Endothelial cell of umbilical vein (primary cell): ENCODE data around the gene EPN3. TPM values are rescaled to one million over a fixed set of nuclear protein-coding genes. Genes with fewer than 3 reads are reported as not detected.

Experiments used
- BruUV-seq: library from RNA; stranded (reverse); fragments of 400-500 nt; replicated peaks from 2 replicates; lab custom pipeline; 2021; lab: Mats Ljungman, UMichigan
- CTCF ChIA-PET: fragments of 300-600, 350-600 bp; sonication (Branson Sonifier 250); formaldehyde crosslinking; loops from one replicate; lab custom pipeline; 2021; ENCODE audit warnings: antibody characterized with exemption, inconsistent platforms; lab: Charles Lee
- POLR2A ChIA-PET: fragments of 300-600, 350-600 bp; sonication (Branson Sonifier 250); formaldehyde crosslinking; loops from one replicate; lab custom pipeline; 2021; ENCODE audit warnings: antibody characterized with exemption, inconsistent platforms; lab: Charles Lee
- DNase-seq: peaks from one replicate; pipeline ENCODE4 v3.0.0-alpha.2; 2011; ENCODE audit warnings: low read depth, low spot score
- FAIRE-seq: peaks from 2 replicates; lab custom pipeline; 2011; peaks lifted over from hg19 to GRCh38; lab: Jason Lieb, UNC
- H2AFZ ChIP-seq: 2 replicates; pipeline ENCODE4 v1.6.0; 2012; ENCODE audit warnings: low read depth, low read length, control low read depth, inconsistent platforms
- H3K27ac ChIP-seq: 2 replicates; pipeline ENCODE4 v1.5.1; 2011; ENCODE audit warnings: low read depth, mild to moderate bottlenecking, control low read depth, low read length, moderate library complexity; ENCODE audit not compliant: insufficient read depth
- H3K27me3 ChIP-seq, 2 experiments: 2 replicates each; pipeline versions ENCODE4 v1.6.0 to v1.6.1; 2011; ENCODE audit warnings: low read length in 2 of 2, mixed read lengths in 1 of 2; ENCODE audit not compliant: control insufficient read depth in 2 of 2, insufficient read depth in 2 of 2
- H3K36me3 ChIP-seq, 2 experiments: 2 replicates in 1 of 2; 3 replicates in 1 of 2; pipeline ENCODE4 v1.5.1; 2011; ENCODE audit warnings: low read length in 2 of 2, mild to moderate bottlenecking in 1 of 2, moderate library complexity in 1 of 2; ENCODE audit not compliant: control insufficient read depth in 2 of 2, insufficient read depth in 2 of 2; ENCODE audit errors: extremely low read depth in 1 of 2
- H3K4me1 ChIP-seq: 3 replicates; pipeline ENCODE4 v1.5.1; 2011; ENCODE audit warnings: mild to moderate bottlenecking, low read length; ENCODE audit not compliant: control insufficient read depth, insufficient read depth; ENCODE audit errors: extremely low read depth
- H3K4me2 ChIP-seq: 2 replicates; pipeline ENCODE4 v1.6.1; 2011; ENCODE audit warnings: low read length, control low read depth, mixed read lengths; ENCODE audit not compliant: insufficient read depth
- H3K4me3 ChIP-seq, 3 experiments: fragments of 200-600 bp in 1 of 3; sonication (generic), shearing (Covaris generic) in 1 of 3; replicated peaks in 1 of 3; 2 replicates each; pipeline ENCODE4 v1.5.1; 2011 to 2016; ENCODE audit warnings: control low read depth in 3 of 3, low read length in 3 of 3, mild to moderate bottlenecking in 2 of 3, inconsistent platforms in 1 of 3, low read depth in 1 of 3, moderate library complexity in 1 of 3; ENCODE audit not compliant: insufficient read depth in 1 of 3
- H3K79me2 ChIP-seq: 2 replicates; pipeline ENCODE4 v1.6.0; 2012; ENCODE audit warnings: low read length, inconsistent platforms; ENCODE audit not compliant: control insufficient read depth, insufficient read depth
- H3K9ac ChIP-seq: replicated peaks from 2 replicates; pipeline ENCODE3; 2011; ENCODE audit warnings: low read length, control low read depth; ENCODE audit not compliant: insufficient read depth; ENCODE audit errors: extremely low read depth
- H3K9me1 ChIP-seq: replicated peaks from 3 replicates; pipeline ENCODE4 v1.6.0; 2011; ENCODE audit warnings: mild to moderate bottlenecking, low read length; ENCODE audit not compliant: control insufficient read depth, insufficient read depth; ENCODE audit errors: extremely low read depth
- H3K9me3 ChIP-seq: replicated peaks from 2 replicates; pipeline ENCODE4 v1.5.1; 2012; ENCODE audit warnings: low read length, inconsistent platforms; ENCODE audit not compliant: control insufficient read depth, insufficient read depth
- H4K20me1 ChIP-seq: replicated peaks from 2 replicates; pipeline ENCODE3; 2011; ENCODE audit warnings: mild to moderate bottlenecking, low read length; ENCODE audit not compliant: control insufficient read depth, insufficient read depth; ENCODE audit errors: extremely low read depth
- EZH2 ChIP-seq: IDR thresholded peaks from 2 replicates; pipeline ENCODE4 v1.6.1; 2012; ENCODE audit warnings: borderline replicate concordance, low read depth, mild to moderate bottlenecking, moderate library complexity, low read length, inconsistent platforms; ENCODE audit not compliant: severe bottlenecking
- JUN ChIP-seq: IDR thresholded peaks from 2 replicates; pipeline ENCODE4 v1.6.1; 2011; ENCODE audit warnings: borderline replicate concordance, low read depth; ENCODE audit not compliant: insufficient read length, insufficient read depth
- MYC ChIP-seq: IDR thresholded peaks from one replicate; pipeline ENCODE4 v1.6.1; 2011; ENCODE audit warnings: mild to moderate bottlenecking, low read depth, low read length
- POLR2A ChIP-seq: IDR thresholded peaks from 2 replicates; pipeline ENCODE4 v1.6.1; 2012; ENCODE audit warnings: low read depth, mild to moderate bottlenecking, control low read depth, low read length
- POLR2AphosphoS5 ChIP-seq: IDR thresholded peaks from 2 replicates; pipeline ENCODE4 v1.6.1; 2012; ENCODE audit warnings: low read depth, mild to moderate bottlenecking, control low read depth, low read length, moderate library complexity; ENCODE audit not compliant: insufficient read depth
- dilution Hi-C: fragments of 300-500 bp; cut with MboI; formaldehyde crosslinking; loops from one replicate; pipeline ENCODE4 v1.15.0; 2019; ENCODE audit warnings: low sequenced_read_pairs; ENCODE audit not compliant: extremely low pct_ligation_motif_present
- intact Hi-C: fragments of 100-400 bp; cut with micrococcal nuclease; formaldehyde crosslinking; loops from one replicate; pipeline ENCODE4 v1.10.0; 2022
- polyA plus RNA-seq, 4 experiments: library from polyadenylated mRNA; depleted of rRNA in 3 of 4; stranded (reverse) in 3 of 4; unstranded in 1 of 4; fragments of >200 nt; gene quantifications; 2 replicates each; pipeline versions ENCODE4 v1.2.1 to v1.2.3, GENCODE V29; 2011 to 2012; ENCODE audit warnings: missing spikeins in 1 of 4
- total RNA-seq: library from RNA; stranded (reverse); gene quantifications from 2 replicates; pipeline ENCODE4 v1.2.3, GENCODE V29; 2021
- TF ChIP-seq, protein P1 (sequence below): IDR thresholded peaks from 2 replicates; pipeline ENCODE4 v1.6.1; 2011; ENCODE audit not compliant: insufficient read depth, insufficient read length

Gene EPN3
- total and polyA plus RNA-seq, 2 donors (not counting 3 experiments of a cell fraction or from before 2014, with no cell fraction given), result not detected

DNA sequence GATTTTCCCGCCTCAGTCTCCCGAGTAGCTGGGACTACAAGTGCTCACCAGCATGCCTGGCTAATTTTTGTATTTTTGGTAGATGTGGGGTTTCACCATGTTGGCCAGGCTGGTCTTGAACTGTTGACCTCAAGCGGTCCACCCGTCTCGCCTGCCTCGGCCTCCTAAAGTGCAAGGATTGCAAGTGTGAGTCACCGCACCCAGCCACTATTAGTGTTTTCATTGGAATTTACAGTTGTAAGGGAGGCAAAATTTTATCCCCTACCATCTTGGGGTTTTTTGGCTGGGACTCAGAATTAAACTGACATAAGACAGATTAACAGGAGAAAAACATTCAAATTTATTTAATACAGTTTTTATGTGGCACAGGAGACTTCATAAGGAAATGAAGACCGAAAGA lies 36.6 kb upstream of the EPN3 start:
- dilution Hi-C loops, result no loop called here

GRCh38 chr17:50498021-50498874 lies 34.3 kb upstream of the EPN3 start:
- Histone ChIP-seq H3K36me3 (no peaks in the 10 kb centered on the region), H3K27me3 (peaks cover 0 to 2% of the 10 kb centered on the region in 2 experiments), H3K4me2 (no peak overlapping the region), H3K4me3 (no peak overlapping the region), H3K9ac (no peak overlapping the region), H3K9me3 (no peaks in the 10 kb centered on the region), H3K27ac (no peak overlapping the region), H3K9me1 (no peaks in the 10 kb centered on the region), H2AFZ (no peak overlapping the region), H3K4me1 (no peaks in the 10 kb centered on the region), H4K20me1 (no peaks in the 10 kb centered on the region), H3K79me2 (no peaks in the 10 kb centered on the region)
- intact Hi-C loops, result no loop called here
- FAIRE-seq (no peak), DNase-seq (no peak)
- BruUV-seq, result no TSS peak
- CTCF ChIA-PET, result interaction anchor here (1.0 to 1.8 kb wide), 2 partner anchors 17 to 19 kb away, joined by 4 read pairs; no protein-coding TSS in a partner anchor
- POLR2A ChIA-PET, result interaction anchor here (0.7 kb wide), 1 partner anchor 368 kb away, joined by 11 read pairs; the partner anchor contains the start of gene TOB1
- dilution Hi-C loops, result no loop called here
- TF ChIP-seq POLR2AphosphoS5 (no peak), MYC (no peak), POLR2A (no peak), JUN (no peak), EZH2 (no peak)

More for the DNA sequence above, 36.6 kb upstream of the EPN3 start:
- CTCF ChIA-PET, result interaction anchor here (0.9 to 1.1 kb wide), 2 partner anchors 8 to 130 kb away, joined by 3 read pairs; no protein-coding TSS in a partner anchor
- H3K4me1 ChIP-seq, result no peaks in the 10 kb centered on the region
- H3K36me3 ChIP-seq, result no peaks in the 10 kb centered on the region
- H3K27ac ChIP-seq, result no peak overlapping the region
- peaks cover 0 to 2% of the 10 kb centered on the region in 2 experiments for H3K27me3 ChIP-seq
- H2AFZ ChIP-seq, result no peak overlapping the region
- H4K20me1 ChIP-seq, result no peaks in the 10 kb centered on the region
- intact Hi-C loops, result no loop called here
- TF ChIP-seq JUN (no peak), EZH2 (no peak), MYC (no peak), POLR2AphosphoS5 (no peak), POLR2A (no peak)
- TF ChIP-seq, protein P1, sequence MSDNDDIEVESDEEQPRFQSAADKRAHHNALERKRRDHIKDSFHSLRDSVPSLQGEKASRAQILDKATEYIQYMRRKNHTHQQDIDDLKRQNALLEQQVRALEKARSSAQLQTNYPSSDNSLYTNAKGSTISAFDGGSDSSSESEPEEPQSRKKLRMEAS, result no peak
- H3K4me2 ChIP-seq, result no peak overlapping the region
- no peak overlapping the region for H3K4me3 ChIP-seq
- POLR2A ChIA-PET, result no interaction called here
- FAIRE-seq, result no peak
- H3K9ac ChIP-seq, result no peak overlapping the region
- DNase-seq, result no peak
- H3K79me2 ChIP-seq, result no peaks in the 10 kb centered on the region
- no peaks in the 10 kb centered on the region for H3K9me3 ChIP-seq
- BruUV-seq, result no TSS peak
- H3K9me1 ChIP-seq, result no peaks in the 10 kb centered on the region
